Fibroblast of lung (primary cell): ENCODE results near the gene PDLIM5. TPM values are rescaled to one million over a fixed set of nuclear protein-coding genes. Genes with fewer than 3 reads are reported as not detected.

Experiments
- DNase-seq, 2 donors: peaks; one replicate each; pipeline versions ENCODE4 v3.0.0 to v3.0.0-alpha.2; 2010; ENCODE audit warnings: low read depth in 2 of 2
- H2AFZ ChIP-seq: 2 replicates; pipeline ENCODE4 v1.5.1; 2012; ENCODE audit warnings: low read length, control low read depth, inconsistent platforms
- H3K27ac ChIP-seq: 2 replicates; pipeline ENCODE4 v1.5.1; 2011; ENCODE audit warnings: low read length, control low read depth; ENCODE audit not compliant: insufficient read depth
- H3K27me3 ChIP-seq: 2 replicates; pipeline ENCODE4 v1.5.1; 2011; ENCODE audit warnings: mild to moderate bottlenecking, low read length; ENCODE audit not compliant: control insufficient read depth, insufficient read depth
- H3K36me3 ChIP-seq: 2 replicates; pipeline ENCODE4 v1.5.1; 2011; ENCODE audit warnings: low read length; ENCODE audit not compliant: control insufficient read depth, insufficient read depth
- H3K4me1 ChIP-seq: 2 replicates; pipeline ENCODE4 v1.5.1; 2011; ENCODE audit warnings: low read length; ENCODE audit not compliant: control insufficient read depth, insufficient read depth; ENCODE audit errors: extremely low read depth
- H3K4me2 ChIP-seq: 2 replicates; pipeline ENCODE4 v1.5.1; 2011; ENCODE audit warnings: low read length, control low read depth; ENCODE audit not compliant: insufficient read depth; ENCODE audit errors: extremely low read depth
- H3K4me3 ChIP-seq, 4 experiments: fragments of 200-600 bp in 1 of 4; sonication (generic) in 1 of 4; replicated peaks in 1 of 4; 2 replicates each; pipeline ENCODE4 v1.5.1; 2011 to 2016; ENCODE audit warnings: low read length in 4 of 4, low read depth in 3 of 4, mild to moderate bottlenecking in 3 of 4, control low read depth in 2 of 4, inconsistent platforms in 1 of 4, mixed read lengths in 1 of 4; ENCODE audit not compliant: insufficient read depth in 1 of 4; ENCODE audit errors: control extremely low read depth in 1 of 4
- H3K79me2 ChIP-seq: 2 replicates; pipeline ENCODE4 v1.5.1; 2012; ENCODE audit warnings: mild to moderate bottlenecking, low read length, inconsistent platforms; ENCODE audit not compliant: control insufficient read depth, insufficient read depth
- H3K9ac ChIP-seq: 2 replicates; pipeline ENCODE4 v1.5.1; 2011; ENCODE audit warnings: mild to moderate bottlenecking, low read length, control low read depth; ENCODE audit not compliant: insufficient read depth
- H3K9me3 ChIP-seq: 2 replicates; pipeline ENCODE4 v1.5.1; 2012; ENCODE audit warnings: low read depth, low read length; ENCODE audit not compliant: control insufficient read depth, insufficient read depth
- H4K20me1 ChIP-seq: 2 replicates; pipeline ENCODE4 v1.5.1; 2011; ENCODE audit warnings: low read length; ENCODE audit not compliant: control insufficient read depth, insufficient read depth; ENCODE audit errors: extremely low read depth
- CTCF ChIP-seq, 2 donors: IDR thresholded peaks in 1 of 2; conservative IDR thresholded peaks in 1 of 2; 1 replicate in 1 of 2; 2 replicates in 1 of 2; pipeline ENCODE4 v1.5.1; 2011 to 2012; ENCODE audit warnings: low read length in 2 of 2, control low read depth in 1 of 2, inconsistent platforms in 1 of 2, low read depth in 1 of 2, mild to moderate bottlenecking in 1 of 2
- EZH2 ChIP-seq: IDR thresholded peaks from 2 replicates; pipeline ENCODE4 v1.5.1; 2012; ENCODE audit warnings: low read length, control low read depth, mild to moderate bottlenecking; ENCODE audit errors: missing control alignments
- polyA plus RNA-seq, 2 donors: library from polyadenylated mRNA; depleted of rRNA in 1 of 2; stranded (reverse) in 1 of 2; unstranded in 1 of 2; fragments of >200 nt; gene quantifications; 2 replicates each; pipeline ENCODE4 v1.2.1, GENCODE V29; 2011 to 2012; ENCODE audit warnings: missing spikeins in 1 of 2
- total RNA-seq: library from RNA; depleted of rRNA; stranded (reverse); fragments of >200 nt; gene quantifications from 2 replicates; pipeline ENCODE4 v1.2.1, GENCODE V29; 2014

Gene PDLIM5
- total and polyA plus RNA-seq, 2 donors (not counting 1 experiment from before 2014, with no cell fraction given) = 28.4 to 113 TPM

- Histone ChIP-seq H3K27me3 (no peaks in the 10 kb centered on the region), H3K4me3 (no peak overlapping the region), H3K79me2 (peaks cover 42% of the 10 kb centered on the region), H4K20me1 (no peaks in the 10 kb centered on the region), H3K9ac (no peak overlapping the region), H3K36me3 (no peaks in the 10 kb centered on the region), H3K9me3 (no peaks in the 10 kb centered on the region), H3K4me1 (peaks cover 3% of the 10 kb centered on the region), H3K27ac (no peak overlapping the region), H2AFZ (no peak overlapping the region), H3K4me2 (no peak overlapping the region)
- no peak for TF ChIP-seq EZH2
- TF ChIP-seq CTCF (conservative IDR thresholded peaks at IDR 0.05 in 1 of 2, IDR thresholded peaks at IDR 0.05 in 1 of 2; ENCODE audit: low read depth in 1 of 2, low read length in 2 of 2) = no peak
- DNase-seq = no peak
These were observed 33.1 kb downstream of the PDLIM5 start for GRCh38 chr4:94484818-94485217.

GRCh38 chr4:94486372-94486801 is 34.6 kb downstream of the PDLIM5 start:
- Histone ChIP-seq H4K20me1 (no peaks in the 10 kb centered on the region), H2AFZ (no peak overlapping the region), H3K36me3 (no peaks in the 10 kb centered on the region), H3K4me1 (peaks cover 7% of the 10 kb centered on the region), H3K4me2 (no peak overlapping the region), H3K9ac (no peak overlapping the region), H3K27me3 (no peaks in the 10 kb centered on the region), H3K27ac (no peak overlapping the region), H3K79me2 (peaks cover 37% of the 10 kb centered on the region), H3K4me3 (no peak overlapping the region), H3K9me3 (no peaks in the 10 kb centered on the region)
- DNase-seq = peak in 1 of 2 donors; percentile 81
- TF ChIP-seq CTCF (conservative IDR thresholded peaks at IDR 0.05 in 1 of 2, IDR thresholded peaks at IDR 0.05 in 1 of 2; ENCODE audit: low read depth in 1 of 2, low read length in 2 of 2) (no peak), EZH2 (no peak)

GRCh38 chr4:94488670-94489069 is 36.9 kb downstream of the PDLIM5 start:
- no peak for TF ChIP-seq CTCF (conservative IDR thresholded peaks at IDR 0.05 in 1 of 2, IDR thresholded peaks at IDR 0.05 in 1 of 2; ENCODE audit: low read depth in 1 of 2, low read length in 2 of 2)
- TF ChIP-seq EZH2 = no peak
- Histone ChIP-seq H3K9ac (no peak overlapping the region), H3K27me3 (no peaks in the 10 kb centered on the region), H3K4me2 (no peak overlapping the region), H3K79me2 (peaks cover 36% of the 10 kb centered on the region), H3K4me1 (peaks cover 8% of the 10 kb centered on the region), H2AFZ (no peak overlapping the region), H3K36me3 (no peaks in the 10 kb centered on the region), H3K27ac (no peak overlapping the region), H3K9me3 (no peaks in the 10 kb centered on the region), H4K20me1 (no peaks in the 10 kb centered on the region), H3K4me3 (no peak overlapping the region)
- peak in 1 of 2 donors; percentile 86 for DNase-seq
